OCI-LY7 (cell line): ENCODE measurements around the gene KCNN3.

Experiments
- EZH2phosphoT487 ChIP-seq: fragments of 200-600 bp; sonication (generic); IDR thresholded peaks from 2 replicates; pipeline ENCODE4 v1.6.1; 2018; ENCODE audit warnings: low read depth, borderline replicate concordance, mild to moderate bottlenecking, mixed run types, antibody characterized with exemption, low read length, moderate library complexity, mixed read lengths
- TF ChIP-seq, protein P1 (sequence below): fragments of 200-600 bp; sonication (generic); conservative IDR thresholded peaks from 2 replicates; pipeline ENCODE4 v1.5.1; 2014; ENCODE audit warnings: mild to moderate bottlenecking, antibody characterized with exemption, low read length, moderate library complexity, mixed read lengths

GRCh38 chr1:154716011-154716410, 154.1 kb downstream of the KCNN3 start:
- TF ChIP-seq, protein P1, sequence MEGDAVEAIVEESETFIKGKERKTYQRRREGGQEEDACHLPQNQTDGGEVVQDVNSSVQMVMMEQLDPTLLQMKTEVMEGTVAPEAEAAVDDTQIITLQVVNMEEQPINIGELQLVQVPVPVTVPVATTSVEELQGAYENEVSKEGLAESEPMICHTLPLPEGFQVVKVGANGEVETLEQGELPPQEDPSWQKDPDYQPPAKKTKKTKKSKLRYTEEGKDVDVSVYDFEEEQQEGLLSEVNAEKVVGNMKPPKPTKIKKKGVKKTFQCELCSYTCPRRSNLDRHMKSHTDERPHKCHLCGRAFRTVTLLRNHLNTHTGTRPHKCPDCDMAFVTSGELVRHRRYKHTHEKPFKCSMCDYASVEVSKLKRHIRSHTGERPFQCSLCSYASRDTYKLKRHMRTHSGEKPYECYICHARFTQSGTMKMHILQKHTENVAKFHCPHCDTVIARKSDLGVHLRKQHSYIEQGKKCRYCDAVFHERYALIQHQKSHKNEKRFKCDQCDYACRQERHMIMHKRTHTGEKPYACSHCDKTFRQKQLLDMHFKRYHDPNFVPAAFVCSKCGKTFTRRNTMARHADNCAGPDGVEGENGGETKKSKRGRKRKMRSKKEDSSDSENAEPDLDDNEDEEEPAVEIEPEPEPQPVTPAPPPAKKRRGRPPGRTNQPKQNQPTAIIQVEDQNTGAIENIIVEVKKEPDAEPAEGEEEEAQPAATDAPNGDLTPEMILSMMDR = no peak
- TF ChIP-seq EZH2phosphoT487 = no peak
